PC-9 (cell line): ENCODE results near the gene TMTC4.

ENCODE experiments used
- EZH2 ChIP-seq: fragments of 200-600 bp; sonication (generic); IDR thresholded peaks from 2 replicates; pipeline ENCODE4 v1.8.0; 2017; ENCODE audit warnings: antibody characterized with exemption, low read depth
- TF ChIP-seq, protein P1 (sequence below): fragments of 200-600 bp; sonication (generic); conservative IDR thresholded peaks from 2 replicates; pipeline ENCODE4 v1.6.1; 2017; ENCODE audit warnings: mixed run types, antibody characterized with exemption, mild to moderate bottlenecking, moderate library complexity

DNA sequence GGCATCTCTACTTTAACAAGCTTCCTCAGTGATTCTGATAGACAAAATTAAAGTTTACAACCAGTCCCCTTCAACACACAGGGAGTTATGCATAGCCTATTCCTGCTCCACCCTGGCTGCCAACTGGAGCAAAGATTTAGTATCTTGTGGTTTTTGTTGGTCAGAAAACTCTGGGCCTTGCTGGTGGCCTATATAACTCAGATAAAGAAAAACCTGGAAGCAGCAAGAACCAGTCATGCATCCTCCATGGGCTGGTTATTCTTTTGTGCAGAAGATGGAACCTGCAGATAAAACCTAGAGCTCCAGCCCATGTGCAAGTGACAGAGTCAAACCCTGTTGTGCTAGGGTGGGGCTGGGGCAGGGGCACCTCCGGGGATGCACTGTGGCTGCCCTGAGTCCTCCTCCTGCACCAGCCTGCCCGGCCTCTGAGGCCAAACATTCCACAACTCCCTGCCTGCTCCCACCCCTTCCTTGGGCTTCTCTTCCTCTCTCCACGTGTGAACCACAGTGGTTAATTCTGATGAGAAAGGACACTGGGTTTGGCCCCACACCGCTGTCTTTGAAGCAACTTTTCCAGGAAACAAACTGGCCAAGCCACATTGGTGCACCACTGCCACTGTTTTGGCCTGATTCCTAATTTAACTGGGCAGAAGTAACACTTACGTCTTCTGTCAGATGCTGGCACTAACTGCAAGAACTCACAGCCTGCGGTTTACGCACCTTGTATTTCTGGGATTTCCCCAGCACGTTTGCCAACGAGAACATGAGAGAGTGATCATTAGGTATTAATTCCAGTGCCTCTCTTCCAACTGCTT, 62.7 kb downstream of the TMTC4 start:
- TF ChIP-seq, protein P1, sequence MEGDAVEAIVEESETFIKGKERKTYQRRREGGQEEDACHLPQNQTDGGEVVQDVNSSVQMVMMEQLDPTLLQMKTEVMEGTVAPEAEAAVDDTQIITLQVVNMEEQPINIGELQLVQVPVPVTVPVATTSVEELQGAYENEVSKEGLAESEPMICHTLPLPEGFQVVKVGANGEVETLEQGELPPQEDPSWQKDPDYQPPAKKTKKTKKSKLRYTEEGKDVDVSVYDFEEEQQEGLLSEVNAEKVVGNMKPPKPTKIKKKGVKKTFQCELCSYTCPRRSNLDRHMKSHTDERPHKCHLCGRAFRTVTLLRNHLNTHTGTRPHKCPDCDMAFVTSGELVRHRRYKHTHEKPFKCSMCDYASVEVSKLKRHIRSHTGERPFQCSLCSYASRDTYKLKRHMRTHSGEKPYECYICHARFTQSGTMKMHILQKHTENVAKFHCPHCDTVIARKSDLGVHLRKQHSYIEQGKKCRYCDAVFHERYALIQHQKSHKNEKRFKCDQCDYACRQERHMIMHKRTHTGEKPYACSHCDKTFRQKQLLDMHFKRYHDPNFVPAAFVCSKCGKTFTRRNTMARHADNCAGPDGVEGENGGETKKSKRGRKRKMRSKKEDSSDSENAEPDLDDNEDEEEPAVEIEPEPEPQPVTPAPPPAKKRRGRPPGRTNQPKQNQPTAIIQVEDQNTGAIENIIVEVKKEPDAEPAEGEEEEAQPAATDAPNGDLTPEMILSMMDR, result no peak
- TF ChIP-seq EZH2, result no peak
